Measurements from ENCODE around the gene ANKRD42.

DNA sequence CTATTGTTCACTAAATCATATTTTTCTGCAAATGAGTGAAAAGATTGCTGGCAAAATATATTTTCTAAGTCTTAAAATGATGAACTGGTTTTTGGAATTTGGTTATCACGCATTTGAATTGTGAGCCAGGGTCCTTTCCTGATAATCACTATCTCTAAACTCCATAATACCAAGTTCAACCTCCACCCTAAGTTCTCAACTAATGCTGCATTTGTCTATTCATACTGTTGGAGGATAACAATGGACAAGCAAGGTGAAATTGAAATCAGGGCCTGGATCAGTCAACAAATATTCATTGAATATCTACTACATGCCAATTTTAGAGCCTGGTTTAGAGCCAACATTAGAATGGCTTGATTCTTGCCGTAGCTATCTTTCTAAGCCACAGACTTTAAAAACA is 41.2 kb upstream of the ANKRD42 start:
- TF ChIP-seq, protein P1, sequence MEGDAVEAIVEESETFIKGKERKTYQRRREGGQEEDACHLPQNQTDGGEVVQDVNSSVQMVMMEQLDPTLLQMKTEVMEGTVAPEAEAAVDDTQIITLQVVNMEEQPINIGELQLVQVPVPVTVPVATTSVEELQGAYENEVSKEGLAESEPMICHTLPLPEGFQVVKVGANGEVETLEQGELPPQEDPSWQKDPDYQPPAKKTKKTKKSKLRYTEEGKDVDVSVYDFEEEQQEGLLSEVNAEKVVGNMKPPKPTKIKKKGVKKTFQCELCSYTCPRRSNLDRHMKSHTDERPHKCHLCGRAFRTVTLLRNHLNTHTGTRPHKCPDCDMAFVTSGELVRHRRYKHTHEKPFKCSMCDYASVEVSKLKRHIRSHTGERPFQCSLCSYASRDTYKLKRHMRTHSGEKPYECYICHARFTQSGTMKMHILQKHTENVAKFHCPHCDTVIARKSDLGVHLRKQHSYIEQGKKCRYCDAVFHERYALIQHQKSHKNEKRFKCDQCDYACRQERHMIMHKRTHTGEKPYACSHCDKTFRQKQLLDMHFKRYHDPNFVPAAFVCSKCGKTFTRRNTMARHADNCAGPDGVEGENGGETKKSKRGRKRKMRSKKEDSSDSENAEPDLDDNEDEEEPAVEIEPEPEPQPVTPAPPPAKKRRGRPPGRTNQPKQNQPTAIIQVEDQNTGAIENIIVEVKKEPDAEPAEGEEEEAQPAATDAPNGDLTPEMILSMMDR (IDR thresholded peaks at IDR 0.05): no peak
- no peak for TF ChIP-seq ESRRA (IDR thresholded peaks at IDR 0.05; ENCODE audit: borderline replicate concordance, low read length)
- no peak for TF ChIP-seq EP300 (IDR thresholded peaks at IDR 0.05)
- TF ChIP-seq NR3C1 (IDR thresholded peaks at IDR 0.05): no peak
- no peak for TF ChIP-seq RCOR1 (IDR thresholded peaks at IDR 0.05; ENCODE audit: low read depth, low read length)
- TF ChIP-seq, protein P2, sequence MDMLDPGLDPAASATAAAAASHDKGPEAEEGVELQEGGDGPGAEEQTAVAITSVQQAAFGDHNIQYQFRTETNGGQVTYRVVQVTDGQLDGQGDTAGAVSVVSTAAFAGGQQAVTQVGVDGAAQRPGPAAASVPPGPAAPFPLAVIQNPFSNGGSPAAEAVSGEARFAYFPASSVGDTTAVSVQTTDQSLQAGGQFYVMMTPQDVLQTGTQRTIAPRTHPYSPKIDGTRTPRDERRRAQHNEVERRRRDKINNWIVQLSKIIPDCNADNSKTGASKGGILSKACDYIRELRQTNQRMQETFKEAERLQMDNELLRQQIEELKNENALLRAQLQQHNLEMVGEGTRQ (IDR thresholded peaks at IDR 0.05): no peak
- TF ChIP-seq HOXA7 (CRISPR knock-in tag; IDR thresholded peaks at IDR 0.05): no peak

Data from A549 (cell line).